Panc1 (cell line): ENCODE measurements around the gene INPP5E.

Experiments
- CTCF ChIP-seq: fragments of 450-650 bp; IDR thresholded peaks from 2 replicates; pipeline ENCODE4 v1.5.1; 2017; ENCODE audit warnings: mild to moderate bottlenecking
- POLR2AphosphoS5 ChIP-seq: IDR thresholded peaks from 2 replicates; pipeline ENCODE4 v1.6.1; 2012; ENCODE audit warnings: mild to moderate bottlenecking, low read depth, low read length, moderate library complexity

GRCh38 chr9:136398286-136398685 is 41.4 kb downstream of the INPP5E start:
- no peak for TF ChIP-seq CTCF
- TF ChIP-seq POLR2AphosphoS5 = no peak
